Mucosa of descending colon (tissue), 3 donors: ENCODE data around the gene RDH13. TPM values are rescaled to one million over a fixed set of nuclear protein-coding genes. Genes with fewer than 3 reads are reported as not detected.

Experiments used
- ATAC-seq: fragments of 200-7000 bp; cut with Tn5 transposase; one replicate; pipeline ENCODE4 v1.9.1; 2020; ENCODE audit warnings: mild to moderate bottlenecking, moderate library complexity
- DNase-seq, 3 donors: peaks; one replicate each; pipeline ENCODE4 v3.0.0-alpha.2; 2020
- H3K36me3 ChIP-seq: fragments of 200-600 bp; one replicate; pipeline ENCODE4 v1.8.0; 2021; ENCODE audit warnings: low read depth, mild to moderate bottlenecking
- H3K4me1 ChIP-seq: fragments of 200-600 bp; one replicate; pipeline ENCODE4 v1.8.0; 2021; ENCODE audit warnings: low read depth, mild to moderate bottlenecking
- H3K4me3 ChIP-seq: fragments of 200-600 bp; one replicate; pipeline ENCODE4 v1.8.0; 2021; ENCODE audit warnings: mild to moderate bottlenecking
- H3K9me3 ChIP-seq: fragments of 200-600 bp; one replicate; pipeline ENCODE4 v1.8.0; 2021; ENCODE audit warnings: mild to moderate bottlenecking
- CTCF ChIP-seq: fragments of 200-600 bp; IDR thresholded peaks from one replicate; pipeline ENCODE4 v1.8.0; 2022; ENCODE audit warnings: antibody characterized with exemption, mild to moderate bottlenecking
- intact Hi-C, 2 donors: fragments of 100-400 bp; cut with DNase I in 1 of 2; cut with micrococcal nuclease in 1 of 2; formaldehyde crosslinking; loops; one replicate each; pipeline versions ENCODE4 v1.11.0 to v1.11.1; 2022; cut with DNase I, micrococcal nuclease
- total RNA-seq, 3 donors: library from RNA; stranded (reverse); fragmentation: NEBNext Ultra II Directional in 2 of 3; extraction: Animal tissue kit (Norgen Biotek cat#: 25700) in 2 of 3; gene quantifications; one replicate each; pipeline versions ENCODE4 v1.2.1 to v1.2.4, GENCODE V29; 2021 to 2023
- donor health status: DM: no; HTN: no; CAD: no; lungs with moderate emphysema.
- donor health status: DM: no; HTN: no; CAD: no.
- donor health status: DM: no; HTN: yes; CAD: no.

RDH13 gene
- total RNA-seq, 3 donors from 2014 or later = 46.1 to 59.5 (median 55.0) TPM

DNA sequence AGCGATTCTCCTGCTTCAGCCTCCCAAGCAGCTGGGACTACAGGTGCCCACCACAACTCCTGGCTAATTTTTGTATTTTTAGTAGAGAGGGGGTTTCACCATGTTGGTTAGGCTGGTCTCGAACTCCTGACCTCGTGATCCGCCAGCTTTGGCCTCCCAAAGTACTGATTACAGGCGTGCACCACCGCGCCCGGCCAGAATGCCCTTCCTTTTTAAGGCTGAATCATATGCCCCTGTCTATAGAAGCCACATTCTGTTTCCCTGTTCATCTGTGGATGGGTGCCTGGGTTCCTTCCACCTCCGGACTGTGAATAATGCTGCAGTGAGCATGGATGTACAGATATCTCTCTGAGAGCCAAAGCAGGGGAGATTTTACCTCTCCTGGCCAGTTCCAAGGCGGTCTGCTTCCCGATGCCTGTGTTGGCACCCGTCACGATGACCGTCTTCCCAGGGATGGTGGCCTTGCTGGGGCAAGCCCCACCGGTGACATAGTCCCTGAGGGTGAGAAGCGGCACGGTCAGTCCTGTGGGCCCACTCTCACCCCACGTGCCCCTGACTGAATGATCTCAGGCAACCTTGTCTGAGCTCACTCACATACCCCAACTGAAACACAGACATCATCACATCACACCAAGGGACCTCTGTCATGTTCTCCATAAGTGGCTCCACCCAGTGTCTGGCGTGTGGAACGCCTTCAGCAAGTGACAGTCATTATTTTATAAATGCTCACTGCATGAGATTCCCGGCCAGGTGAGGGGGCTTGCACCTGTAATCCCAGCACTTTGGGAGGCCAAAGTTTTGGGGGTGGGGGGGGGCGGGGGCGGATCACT, 4.0 kb downstream of the RDH13 start:
- intact Hi-C loops = no loop called here
- Histone ChIP-seq H3K36me3 (peaks cover 20% of the 10 kb centered on the region), H3K4me1 (peaks cover 8% of the 10 kb centered on the region), H3K9me3 (no peaks in the 10 kb centered on the region), H3K4me3 (no peak overlapping the region)
- DNase-seq (no peak), ATAC-seq (no peak)
- TF ChIP-seq CTCF = no peak

GRCh38 chr19:55056827-55057226, 6.1 kb downstream of the RDH13 start:
- H3K9me3 ChIP-seq = no peaks in the 10 kb centered on the region
- peaks cover 20% of the 10 kb centered on the region for H3K36me3 ChIP-seq
- H3K4me3 ChIP-seq = no peak overlapping the region
- H3K4me1 ChIP-seq = peaks cover 5% of the 10 kb centered on the region
- ATAC-seq (no peak), DNase-seq (no peak)
- TF ChIP-seq CTCF = no peak
- intact Hi-C loops = no loop called here

DNA sequence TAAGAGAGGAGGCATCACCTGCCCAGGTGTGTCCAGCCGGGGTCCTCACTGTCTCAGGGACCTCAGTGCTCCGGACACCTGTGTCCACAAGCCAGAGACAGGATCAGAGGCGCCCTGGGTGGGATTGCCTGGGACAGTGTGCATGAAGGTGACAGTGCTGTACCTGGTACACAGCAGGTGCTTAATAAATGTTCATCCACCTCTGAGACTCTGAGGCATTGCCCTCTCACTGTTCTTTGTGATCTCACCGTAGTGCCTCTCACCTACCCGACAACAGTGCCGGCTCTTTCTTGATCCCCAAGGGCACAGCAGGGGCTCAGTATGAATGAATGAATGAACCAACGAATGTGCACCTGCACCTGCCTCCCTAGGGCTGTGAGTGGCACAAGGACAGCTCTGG, 9.2 kb downstream of the RDH13 start:
- ATAC-seq (no peak), DNase-seq (no peak)
- Histone ChIP-seq H3K4me3 (no peak overlapping the region), H3K4me1 (no peaks in the 10 kb centered on the region), H3K36me3 (peaks cover 23% of the 10 kb centered on the region), H3K9me3 (no peaks in the 10 kb centered on the region)
- intact Hi-C loops = no loop called here
- no peak for TF ChIP-seq CTCF

- intact Hi-C loops = no loop called here
- no peak for TF ChIP-seq CTCF
These were observed 12.0 kb downstream of the RDH13 start for GRCh38 chr19:55050749-55051532.

GRCh38 chr19:55048446-55048845, 14.5 kb downstream of the RDH13 start:
- H3K4me3 ChIP-seq = no peak overlapping the region
- no peaks in the 10 kb centered on the region for H3K9me3 ChIP-seq
- ATAC-seq (no peak), DNase-seq (no peak)
- peaks cover 10% of the 10 kb centered on the region for H3K36me3 ChIP-seq
- intact Hi-C loops = no loop called here
- H3K4me1 ChIP-seq = no peaks in the 10 kb centered on the region
- TF ChIP-seq CTCF = no peak

More at GRCh38 chr19:55050749-55051532, 12.0 kb downstream of the RDH13 start:
- Histone ChIP-seq H3K9me3 (no peaks in the 10 kb centered on the region), H3K4me3 (no peak overlapping the region), H3K36me3 (peaks cover 18% of the 10 kb centered on the region), H3K4me1 (no peaks in the 10 kb centered on the region)
- ATAC-seq = no peak
- DNase-seq = no peak
